ENCODE data around the gene ATP2C2.

- TF ChIP-seq CTCF (IDR thresholded peaks at IDR 0.05) (no peak), EZH2phosphoT487 (IDR thresholded peaks at IDR 0.05; ENCODE audit: borderline replicate concordance, low read depth) (no peak), FOXJ3 (CRISPR knock-in tag; IDR thresholded peaks at IDR 0.05) (no peak), JUND (IDR thresholded peaks at IDR 0.05) (peak; percentile 14; the same call in 1 of the 2 replicates), RXRA (IDR thresholded peaks at IDR 0.05; ENCODE audit: borderline replicate concordance, low read depth) (no peak), USF1 (IDR thresholded peaks at IDR 0.05; ENCODE audit: borderline replicate concordance, low read depth) (no peak), SIN3A (IDR thresholded peaks at IDR 0.05; ENCODE audit: borderline replicate concordance, low read depth, low read length) (no peak)
These were observed 110.0 kb downstream of the ATP2C2 start for GRCh38 chr16:84478172-84478947.

All from SK-N-SH (cell line).